ENCODE results near the gene BCL11A. TPM values are rescaled to one million over a fixed set of nuclear protein-coding genes. Genes with fewer than 3 reads are reported as not detected.
A peak's percentile ranks its signal among the peaks of the same experiment; 100 is the strongest.

The BCL11A gene
- total RNA-seq, 1 experiment from 2014 or later: 91.4 TPM

DNA sequence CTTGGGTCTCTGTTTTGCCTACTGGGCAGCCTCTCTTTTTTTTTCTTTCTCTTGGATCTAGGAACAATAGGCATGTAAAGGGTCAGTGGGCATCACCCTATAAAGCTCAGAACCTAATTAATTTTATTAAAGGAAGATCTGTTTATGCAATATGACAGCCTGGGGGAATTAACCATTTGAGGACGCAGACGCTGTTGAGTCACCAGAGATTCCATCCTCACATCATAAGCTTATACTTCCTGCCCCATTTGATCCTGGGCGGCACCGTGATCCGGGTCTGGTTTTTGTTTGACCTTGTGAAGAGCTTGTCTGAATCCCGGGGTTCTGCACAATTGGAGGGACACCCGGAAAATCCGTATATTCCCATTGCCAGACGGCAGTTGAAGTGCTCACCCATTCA, 16.8 kb upstream of the BCL11A start:
- Histone ChIP-seq H4K91ac (ENCODE audit: insufficient read length, low read depth, low read length) (no peak overlapping the region), H3K4me2 (ENCODE audit: insufficient read depth, insufficient read length, low read length) (peak overlapping the region; percentile 95), H2BK120ac (ENCODE audit: low read depth, low read length, poor library complexity, severe bottlenecking) (no peak overlapping the region), H3T11ph (ENCODE audit: low read length) (no peak overlapping the region), H3K79me1 (ENCODE audit: insufficient read depth, low read depth, low read length, poor library complexity, severe bottlenecking) (no peaks in the 10 kb centered on the region), H3K23me2 (ENCODE audit: insufficient read length, low read depth, low read length, poor library complexity, severe bottlenecking) (peaks cover 11% of the 10 kb centered on the region), H3K79me2 (ENCODE audit: insufficient read depth, low read length) (no peaks in the 10 kb centered on the region), H3K27ac (ENCODE audit: insufficient read length, low read depth, low read length) (no peak overlapping the region), H2AK5ac (ENCODE audit: insufficient read length, low read length) (no peak overlapping the region), H2AFZ (ENCODE audit: low read length) (no peak overlapping the region), H3K27me3 (ENCODE audit: insufficient read depth, low read length) (peaks cover 2% of the 10 kb centered on the region; the same call in 1 of the 2 replicates), H4K5ac (ENCODE audit: insufficient read length, low read depth, low read length) (no peak overlapping the region), H3K18ac (ENCODE audit: insufficient read length, low read depth, low read length) (no peak overlapping the region), H3K56ac (ENCODE audit: insufficient read length, low read depth, low read length) (no peak overlapping the region), H3K9me3 (ENCODE audit: control insufficient read depth, low read depth, low read length) (no peaks in the 10 kb centered on the region), H3K9ac (ENCODE audit: extremely low read depth, insufficient read length, low read length) (no peak overlapping the region), H3K14ac (ENCODE audit: insufficient read depth, low read length) (no peak overlapping the region), H2BK15ac (ENCODE audit: low read depth, low read length) (no peak overlapping the region), H4K20me1 (ENCODE audit: control insufficient read depth, insufficient read depth, insufficient read length) (no peaks in the 10 kb centered on the region), H4K8ac (replicated peaks; ENCODE audit: insufficient read length, low read depth, low read length) (no peak overlapping the region), H2BK12ac (ENCODE audit: insufficient read length, low read depth, low read length) (no peak overlapping the region), H3K23ac (ENCODE audit: insufficient read length, low read depth, low read length) (no peak overlapping the region), H3K4me1 (ENCODE audit: insufficient read depth, low read length) (peaks cover 3% of the 10 kb centered on the region; the same call in 1 of the 2 replicates), H3K4ac (ENCODE audit: low read depth, low read length) (no peak overlapping the region), H2BK5ac (ENCODE audit: insufficient read length, low read length) (no peak overlapping the region), H2BK20ac (ENCODE audit: low read depth, low read length, poor library complexity, severe bottlenecking) (no peak overlapping the region)
- H3K27me3 Mint-ChIP-seq (ENCODE audit: low read depth): peaks cover 3% of the 10 kb centered on the region
- WGBS (ENCODE audit: extremely low coverage, insufficient read length, low lambda C conversion rate): no CpG with 5 or more reads among the region's 9 CpGs
- H3K27ac Mint-ChIP-seq: no peak overlapping the region; a peak in 1 of 7 replicates
- H3K36me3 Mint-ChIP-seq (ENCODE audit: insufficient read depth in 1 of 3, low read depth in 3 of 3): no peaks in the 10 kb centered on the region
- TF ChIP-seq, protein P1, sequence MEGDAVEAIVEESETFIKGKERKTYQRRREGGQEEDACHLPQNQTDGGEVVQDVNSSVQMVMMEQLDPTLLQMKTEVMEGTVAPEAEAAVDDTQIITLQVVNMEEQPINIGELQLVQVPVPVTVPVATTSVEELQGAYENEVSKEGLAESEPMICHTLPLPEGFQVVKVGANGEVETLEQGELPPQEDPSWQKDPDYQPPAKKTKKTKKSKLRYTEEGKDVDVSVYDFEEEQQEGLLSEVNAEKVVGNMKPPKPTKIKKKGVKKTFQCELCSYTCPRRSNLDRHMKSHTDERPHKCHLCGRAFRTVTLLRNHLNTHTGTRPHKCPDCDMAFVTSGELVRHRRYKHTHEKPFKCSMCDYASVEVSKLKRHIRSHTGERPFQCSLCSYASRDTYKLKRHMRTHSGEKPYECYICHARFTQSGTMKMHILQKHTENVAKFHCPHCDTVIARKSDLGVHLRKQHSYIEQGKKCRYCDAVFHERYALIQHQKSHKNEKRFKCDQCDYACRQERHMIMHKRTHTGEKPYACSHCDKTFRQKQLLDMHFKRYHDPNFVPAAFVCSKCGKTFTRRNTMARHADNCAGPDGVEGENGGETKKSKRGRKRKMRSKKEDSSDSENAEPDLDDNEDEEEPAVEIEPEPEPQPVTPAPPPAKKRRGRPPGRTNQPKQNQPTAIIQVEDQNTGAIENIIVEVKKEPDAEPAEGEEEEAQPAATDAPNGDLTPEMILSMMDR (conservative IDR thresholded peaks at IDR 0.05): no peak
- H3K4me3 Mint-ChIP-seq: no peak overlapping the region
- peaks cover 15 to 18% of the 10 kb centered on the region in 2 experiments for H3K4me1 Mint-ChIP-seq
- no peak for DNase-seq
- no peaks in the 10 kb centered on the region for H3K9me3 Mint-ChIP-seq
